Adrenal gland (tissue), 12 donors: ENCODE data around the gene CAVIN4. TPM values are rescaled to one million over a fixed set of nuclear protein-coding genes. Genes with fewer than 3 reads are reported as not detected.

Experiments
- DNase-seq, 7 donors: peaks; one replicate each; pipeline ENCODE4 v3.0.0-alpha.2; 2019 to 2020
- H3K27ac ChIP-seq, 5 donors: fragments of 200-600 bp; sonication (generic) in 4 of 5; 1 replicate in 3 of 5; 2 replicates in 2 of 5; pipeline versions ENCODE4 v1.5.1 to v1.8.0; 2016 to 2020; ENCODE audit warnings: mild to moderate bottlenecking in 1 of 5
- H3K27me3 ChIP-seq: fragments of 200-600 bp; 2 replicates; pipeline ENCODE4 v1.8.0; 2021
- H3K36me3 ChIP-seq, 2 donors: fragments of 200-600 bp; replicated peaks in 1 of 2; 1 replicate in 1 of 2; 2 replicates in 1 of 2; pipeline versions ENCODE4 v1.5.1 to v1.8.0; 2018 to 2022
- H3K4me1 ChIP-seq, 2 donors: fragments of 200-600 bp; replicated peaks in 1 of 2; 1 replicate in 1 of 2; 2 replicates in 1 of 2; pipeline versions ENCODE4 v1.5.1 to v1.8.0; 2018 to 2021
- H3K4me3 ChIP-seq, 4 donors: fragments of 200-600 bp; sonication (generic) in 3 of 4; one replicate each; pipeline ENCODE4 v1.5.1; 2016 to 2018
- H3K9me3 ChIP-seq, 3 donors: fragments of 200-600 bp; sonication (generic) in 1 of 3; replicated peaks in 1 of 3; 1 replicate in 2 of 3; 2 replicates in 1 of 3; pipeline versions ENCODE4 v1.5.1 to v1.8.0; 2016 to 2021
- CTCF ChIP-seq, 6 experiments: fragments of 450-650 bp in 4 of 6; fragments of 200-600 bp in 2 of 6; sonication (generic) in 1 of 6; IDR thresholded peaks; 1 replicate in 5 of 6; 2 replicates in 1 of 6; pipeline versions ENCODE4 v1.5.1 to v1.8.0; 2016 to 2021; ENCODE audit warnings: antibody characterized with exemption in 6 of 6, mild to moderate bottlenecking in 2 of 6, moderate library complexity in 1 of 6
- POLR2A ChIP-seq, 2 donors: fragments of 450-650 bp; IDR thresholded peaks; one replicate each; pipeline ENCODE4 v1.6.1; 2017; ENCODE audit warnings: antibody characterized with exemption in 2 of 2, mild to moderate bottlenecking in 2 of 2, moderate library complexity in 1 of 2
- WGBS, 4 donors: extraction: QIAGEN DNeasy Blood & Tissue Kit in 2 of 4; methylation state at CpG; one replicate each; pipeline versions ENCODE4 v1.1.5 to v1.1.7; 2013 to 2017; 5-methylcytosine and 5-hydroxymethylcytosine counted together
- intact Hi-C, 2 donors: fragments of 100-400 bp; cut with DNase I; formaldehyde crosslinking; loops; one replicate each; pipeline versions ENCODE4 v1.14.1 to v1.15.0; 2022 to 2023
- polyA plus RNA-seq, 3 donors: library from polyadenylated mRNA; stranded (reverse); fragments of 200-250 nt in 2 of 3; fragments of 350-450 nt in 1 of 3; fragmentation: Illumina TruSeq in 1 of 3; extraction: RNeasy Lipid Tissue Mini Kit (QIAGEN cat#74804) in 1 of 3; gene quantifications; one replicate each; pipeline ENCODE4 v1.2.3, GENCODE V29; 2013 to 2014
- total RNA-seq, 9 donors: library from RNA; depleted of rRNA in 4 of 9; stranded (reverse); fragments of >200 nt in 4 of 9; fragments of 120-200 nt in 1 of 9; fragmentation: NEBNext Ultra II Directional in 1 of 9; extraction: Animal tissue kit (Norgen Biotek cat#: 25700) in 1 of 9; gene quantifications; one replicate each; pipeline versions ENCODE4 v1.1.0 to v1.2.4, GENCODE V29; 2013 to 2023
- donor health status: healthy with polysubstance abuse.
- donor health status: Bipolar disorder and iron deficiency.
- donor health status: DM: yes; HTN: yes; CAD: no.
- donor health status: DM: no; HTN: no; CAD: no.
- donor health status: DM: no; HTN: no; CAD: no.
- donor health status: DM: yes; HTN: yes; CAD: no.

The CAVIN4 gene
- total and polyA plus RNA-seq, 12 donors: 0.07 to 0.72 (median 0.27) TPM; not detected in 4

- no peaks in the 10 kb centered on the region for H3K36me3 ChIP-seq
- H3K4me1 ChIP-seq: no peaks in the 10 kb centered on the region
- no peak for TF ChIP-seq CTCF (IDR thresholded peaks at IDR 0.05)
- no peak for TF ChIP-seq POLR2A (IDR thresholded peaks at IDR 0.05)
- H3K9me3 ChIP-seq: no peaks in the 10 kb centered on the region
- no peaks in the 10 kb centered on the region for H3K27me3 ChIP-seq
- WGBS, 4 donors: 79 to 91% (median 86%) methylated on average over 2 of the region's 2 CpGs
- H3K27ac ChIP-seq: no peak overlapping the region
- intact Hi-C loops: no loop called here
- no peak for DNase-seq
- H3K4me3 ChIP-seq: no peak overlapping the region
Measured at GRCh38 chr9:100554935-100555401, 22.9 kb upstream of the CAVIN4 start.

GRCh38 chr9:100555471-100555870 lies 22.4 kb upstream of the CAVIN4 start:
- H3K36me3 ChIP-seq: no peaks in the 10 kb centered on the region
- no peaks in the 10 kb centered on the region for H3K4me1 ChIP-seq
- H3K27ac ChIP-seq: no peak overlapping the region
- H3K9me3 ChIP-seq: no peaks in the 10 kb centered on the region
- WGBS, 4 donors: 91 to 96% (median 94%) methylated on average over 1 of the region's 1 CpG
- intact Hi-C loops: no loop called here
- DNase-seq: no peak
- H3K27me3 ChIP-seq: no peaks in the 10 kb centered on the region
- TF ChIP-seq POLR2A (IDR thresholded peaks at IDR 0.05): no peak
- no peak for TF ChIP-seq CTCF (IDR thresholded peaks at IDR 0.05)
- no peak overlapping the region for H3K4me3 ChIP-seq

- WGBS, 4 donors: 90 to 100% (median 92%) methylated on average over 3 of the region's 3 CpGs
- no peak for DNase-seq
- H3K4me1 ChIP-seq: no peaks in the 10 kb centered on the region
Measured at GRCh38 chr9:100557053-100557452, 20.8 kb upstream of the CAVIN4 start.

GRCh38 chr9:100561256-100561655 lies 16.6 kb upstream of the CAVIN4 start:
- Histone ChIP-seq H3K4me1 (no peaks in the 10 kb centered on the region), H3K4me3 (no peak overlapping the region), H3K27ac (no peak overlapping the region), H3K27me3 (no peaks in the 10 kb centered on the region), H3K36me3 (no peaks in the 10 kb centered on the region), H3K9me3 (no peaks in the 10 kb centered on the region)
- TF ChIP-seq POLR2A (IDR thresholded peaks at IDR 0.05): no peak
- no peak for TF ChIP-seq CTCF (IDR thresholded peaks at IDR 0.05)
- DNase-seq: no peak
- WGBS, 4 donors: 87 to 90% (median 88%) methylated on average over 3 of the region's 3 CpGs
- intact Hi-C loops: no loop called here

More at GRCh38 chr9:100557053-100557452, 20.8 kb upstream of the CAVIN4 start:
- Histone ChIP-seq H3K9me3 (no peaks in the 10 kb centered on the region), H3K27me3 (no peaks in the 10 kb centered on the region), H3K4me3 (no peak overlapping the region), H3K27ac (no peak overlapping the region), H3K36me3 (no peaks in the 10 kb centered on the region)
- intact Hi-C loops: no loop called here
- TF ChIP-seq POLR2A (IDR thresholded peaks at IDR 0.05) (no peak), CTCF (IDR thresholded peaks at IDR 0.05) (no peak)
